Measurements from ENCODE around the gene CALHM3. TPM values are rescaled to one million over a fixed set of nuclear protein-coding genes. Genes with fewer than 3 reads are reported as not detected.

Gene CALHM3
- total and polyA plus RNA-seq, 2 experiments from 2014 or later = not detected

GRCh38 chr10:103474077-103474476 lies 5.0 kb downstream of the CALHM3 start:
- Histone ChIP-seq H3K4me1 (ENCODE audit: insufficient read depth) (no peaks in the 10 kb centered on the region), H3K9me2 (replicated peaks; ENCODE audit: insufficient read depth) (no peaks in the 10 kb centered on the region), H4K20me1 (ENCODE audit: insufficient read depth, poor library complexity, severe bottlenecking) (no peaks in the 10 kb centered on the region), H3K27ac (no peak overlapping the region), H3K4me3 (no peak overlapping the region), H3K27me3 (no peaks in the 10 kb centered on the region), H3K79me2 (no peaks in the 10 kb centered on the region), H3K36me3 (replicated peaks; ENCODE audit: insufficient read depth, low read depth) (no peaks in the 10 kb centered on the region), H3K4me2 (no peak overlapping the region), H2AFZ (no peak overlapping the region), H3K9me3 (ENCODE audit: low read depth) (no peaks in the 10 kb centered on the region)
- WGBS (ENCODE audit: low lambda C conversion rate, missing lambda C conversion rate) = 96% methylated on average over 3 of the region's 3 CpGs
- no peak for DNase-seq (ENCODE audit: low spot score)
- TF ChIP-seq EZH2 (IDR thresholded peaks at IDR 0.05; ENCODE audit: borderline replicate concordance) (no peak), EZH2phosphoT487 (IDR thresholded peaks at IDR 0.05; ENCODE audit: low read depth, severe bottlenecking, unreplicated experiment) (no peak), CTCF (IDR thresholded peaks at IDR 0.05; ENCODE audit: poor library complexity) (no peak)

- Histone ChIP-seq H2AFZ (no peak overlapping the region), H3K27ac (no peak overlapping the region), H3K4me2 (no peak overlapping the region)
These were observed 5.8 kb downstream of the CALHM3 start for GRCh38 chr10:103473261-103473671.

GRCh38 chr10:103472005-103472404 lies 7.0 kb downstream of the CALHM3 start:
- 94% methylated on average over 2 of the region's 2 CpGs for WGBS (ENCODE audit: low lambda C conversion rate, missing lambda C conversion rate)
- H3K36me3 ChIP-seq (replicated peaks; ENCODE audit: insufficient read depth, low read depth) = no peaks in the 10 kb centered on the region

More at GRCh38 chr10:103473261-103473671, 5.8 kb downstream of the CALHM3 start:
- Histone ChIP-seq H3K4me3 (no peak overlapping the region), H4K20me1 (ENCODE audit: insufficient read depth, poor library complexity, severe bottlenecking) (no peaks in the 10 kb centered on the region), H3K36me3 (replicated peaks; ENCODE audit: insufficient read depth, low read depth) (no peaks in the 10 kb centered on the region), H3K9me3 (ENCODE audit: low read depth) (no peaks in the 10 kb centered on the region), H3K4me1 (ENCODE audit: insufficient read depth) (no peaks in the 10 kb centered on the region), H3K79me2 (no peaks in the 10 kb centered on the region), H3K9me2 (replicated peaks; ENCODE audit: insufficient read depth) (no peaks in the 10 kb centered on the region), H3K27me3 (no peaks in the 10 kb centered on the region)
- TF ChIP-seq EZH2 (IDR thresholded peaks at IDR 0.05; ENCODE audit: borderline replicate concordance) (no peak), CTCF (IDR thresholded peaks at IDR 0.05; ENCODE audit: poor library complexity) (no peak)
- DNase-seq (ENCODE audit: low spot score) = no peak
- 96% methylated on average over 31 of the region's 32 CpGs for WGBS (ENCODE audit: low lambda C conversion rate, missing lambda C conversion rate)

More at GRCh38 chr10:103472005-103472404, 7.0 kb downstream of the CALHM3 start:
- Histone ChIP-seq H3K27me3 (no peaks in the 10 kb centered on the region), H3K4me2 (no peak overlapping the region), H3K4me1 (ENCODE audit: insufficient read depth) (no peaks in the 10 kb centered on the region), H3K27ac (no peak overlapping the region), H3K79me2 (no peaks in the 10 kb centered on the region), H3K9me2 (replicated peaks; ENCODE audit: insufficient read depth) (no peaks in the 10 kb centered on the region), H4K20me1 (ENCODE audit: insufficient read depth, poor library complexity, severe bottlenecking) (no peaks in the 10 kb centered on the region), H3K9me3 (ENCODE audit: low read depth) (no peaks in the 10 kb centered on the region), H2AFZ (no peak overlapping the region), H3K4me3 (no peak overlapping the region)
- no peak for DNase-seq (ENCODE audit: low spot score)
- TF ChIP-seq EZH2phosphoT487 (IDR thresholded peaks at IDR 0.05; ENCODE audit: low read depth, severe bottlenecking, unreplicated experiment) (no peak), EZH2 (IDR thresholded peaks at IDR 0.05; ENCODE audit: borderline replicate concordance) (no peak), CTCF (IDR thresholded peaks at IDR 0.05; ENCODE audit: poor library complexity) (no peak)

Measured in hepatocyte (in vitro differentiated cells).